ENCODE data around the gene CNN2.

The CNN2 gene

DNA sequence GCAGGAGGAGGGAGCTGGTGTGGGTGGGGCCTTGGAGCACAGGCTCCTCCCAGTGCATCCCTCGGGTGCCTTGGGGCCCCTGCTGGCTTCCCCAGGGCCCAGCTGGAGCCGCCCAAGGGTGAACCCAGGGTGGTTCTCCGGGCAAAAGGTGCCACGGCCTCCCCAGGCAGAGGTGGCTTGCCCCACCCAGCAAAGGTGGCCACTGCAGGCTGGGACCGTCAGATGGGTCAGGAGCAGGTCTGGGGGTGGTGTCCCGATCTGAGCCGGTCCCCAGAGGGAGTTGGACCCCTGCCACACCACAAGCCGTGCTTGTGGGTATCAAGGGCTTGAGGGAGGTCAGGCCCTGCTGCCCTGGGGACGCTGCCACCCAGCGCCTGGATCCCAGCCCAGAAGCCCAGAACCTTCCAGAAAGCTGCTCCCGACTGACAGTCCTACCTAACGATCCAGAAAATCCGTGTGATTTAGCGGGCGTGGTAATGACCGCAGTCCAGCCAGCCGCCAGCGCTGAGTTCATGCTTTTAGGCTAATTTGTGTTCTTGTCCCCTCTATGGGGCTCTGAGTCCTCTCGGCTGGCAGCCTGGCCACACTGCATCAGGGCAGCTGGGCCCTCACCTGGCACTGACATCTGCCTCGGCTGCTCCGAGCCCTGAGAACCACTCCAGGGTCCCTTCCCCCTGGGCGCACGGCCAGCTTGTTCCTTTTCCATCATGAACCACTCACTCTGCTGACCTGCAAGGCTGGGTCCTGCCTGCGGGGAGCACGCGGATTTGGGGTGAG is 31.2 kb upstream of the CNN2 start:
- H3K4me3 ChIP-seq (ENCODE audit: low read depth, low read length): no peak overlapping the region

DNA sequence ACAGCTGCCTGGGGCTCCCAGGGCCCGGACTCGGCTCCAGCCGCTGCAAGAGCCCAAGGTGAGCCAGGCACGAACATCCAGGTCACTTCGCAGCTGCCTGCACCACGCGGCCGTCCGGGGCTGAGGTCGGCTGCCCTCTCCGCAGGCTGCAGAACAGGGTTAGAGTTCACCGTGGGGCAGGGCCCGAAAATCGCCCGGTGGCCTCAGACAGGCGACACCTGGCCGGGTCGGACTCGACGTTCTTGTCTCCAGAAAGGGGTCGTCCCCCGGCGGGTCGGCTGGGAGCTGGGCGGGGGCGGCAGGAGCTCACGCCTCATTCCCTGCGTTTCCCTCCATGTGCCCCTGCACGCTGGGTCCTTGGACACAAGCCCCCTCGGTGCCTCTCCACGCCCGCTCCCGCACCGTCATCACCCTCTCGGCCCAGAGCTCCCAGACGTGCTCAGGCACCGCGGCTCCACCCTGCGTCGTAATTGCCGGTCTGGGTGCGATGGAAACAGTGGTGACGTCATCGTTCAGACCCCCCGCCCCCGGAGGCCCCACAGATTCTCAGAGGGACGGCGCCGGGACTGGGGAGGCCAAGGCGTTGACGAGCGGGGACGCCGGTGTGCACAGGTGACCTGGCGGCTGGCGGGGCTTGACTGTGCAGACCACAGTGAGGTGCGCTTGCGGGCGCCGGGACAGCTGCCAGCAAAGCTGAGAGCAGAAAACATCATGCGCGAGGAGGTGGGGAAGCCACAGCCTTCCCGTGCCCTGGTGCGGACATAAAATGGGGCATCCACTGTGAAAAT is 30.2 kb upstream of the CNN2 start:
- H3K4me3 ChIP-seq (ENCODE audit: low read depth, low read length): no peak overlapping the region

DNA sequence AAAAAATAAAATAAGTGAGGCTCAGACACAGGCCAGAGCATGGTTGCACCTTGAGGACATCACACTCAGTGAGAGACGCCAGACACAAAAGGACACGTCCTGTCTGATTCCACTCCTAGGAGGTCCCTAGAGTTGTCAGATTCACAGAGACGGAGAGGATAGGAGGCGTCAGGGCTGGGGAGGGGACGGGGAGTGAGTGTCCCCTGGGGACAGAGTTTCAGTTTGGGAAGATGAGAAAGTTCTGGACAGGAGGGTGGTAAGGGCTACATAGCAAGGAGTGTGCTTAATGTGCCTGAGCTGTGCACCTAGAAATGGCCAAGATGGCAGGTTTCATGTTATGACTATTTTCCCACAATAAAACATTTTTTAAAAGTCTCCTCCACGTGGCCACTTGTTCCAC is 28.3 kb upstream of the CNN2 start:
- no peak overlapping the region for H3K4me3 ChIP-seq (ENCODE audit: low read depth, low read length)

DNA sequence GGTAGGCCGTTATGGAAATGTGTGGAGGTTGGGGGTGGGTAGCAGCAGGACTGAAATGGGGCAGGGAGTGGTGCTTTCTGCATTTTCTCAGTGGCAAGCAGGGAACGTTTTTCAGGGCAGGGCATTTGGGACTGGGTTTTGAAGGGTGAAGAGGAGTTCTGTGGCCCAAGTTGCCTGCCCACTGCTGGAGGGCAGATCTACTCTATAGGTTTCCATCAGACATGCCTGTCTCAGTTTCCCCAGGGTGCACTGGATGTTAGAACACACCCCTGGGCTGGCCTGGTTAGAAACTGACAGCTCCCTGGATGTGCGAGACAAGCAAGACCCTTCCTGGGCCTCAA is 27.1 kb upstream of the CNN2 start:
- H3K4me3 ChIP-seq (ENCODE audit: low read depth, low read length): no peak overlapping the region

DNA sequence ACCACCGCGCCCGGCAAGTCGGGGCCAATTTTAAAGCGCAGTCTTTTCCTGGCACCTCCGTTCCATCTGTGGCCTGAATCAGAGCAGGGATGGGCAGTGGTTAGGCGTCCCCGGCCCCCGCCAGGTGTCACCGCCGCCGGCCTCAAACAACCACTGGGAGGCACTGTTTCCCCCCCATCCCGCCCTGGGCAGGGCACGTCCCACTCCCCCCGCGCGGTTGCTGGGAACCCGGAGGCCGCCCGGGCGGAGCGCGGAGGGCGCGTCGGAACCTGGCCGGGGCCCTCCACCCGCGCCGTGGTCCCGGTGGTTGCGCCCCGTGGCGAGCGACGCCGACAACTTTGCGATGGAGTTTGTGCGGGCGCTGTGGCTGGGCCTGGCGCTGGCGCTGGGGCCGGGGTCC is 26.3 kb upstream of the CNN2 start, which contains the start of gene GRIN3B:
Gene GRIN3B, plus strand, starts transcription at position 325 of the 400 bp plus-strand sequence. Its CDS starts 19 bp downstream, at position 344.
- peak within 1 kb of the TSS; percentile 8 for H3K4me3 ChIP-seq (ENCODE audit: low read depth, low read length)

DNA sequence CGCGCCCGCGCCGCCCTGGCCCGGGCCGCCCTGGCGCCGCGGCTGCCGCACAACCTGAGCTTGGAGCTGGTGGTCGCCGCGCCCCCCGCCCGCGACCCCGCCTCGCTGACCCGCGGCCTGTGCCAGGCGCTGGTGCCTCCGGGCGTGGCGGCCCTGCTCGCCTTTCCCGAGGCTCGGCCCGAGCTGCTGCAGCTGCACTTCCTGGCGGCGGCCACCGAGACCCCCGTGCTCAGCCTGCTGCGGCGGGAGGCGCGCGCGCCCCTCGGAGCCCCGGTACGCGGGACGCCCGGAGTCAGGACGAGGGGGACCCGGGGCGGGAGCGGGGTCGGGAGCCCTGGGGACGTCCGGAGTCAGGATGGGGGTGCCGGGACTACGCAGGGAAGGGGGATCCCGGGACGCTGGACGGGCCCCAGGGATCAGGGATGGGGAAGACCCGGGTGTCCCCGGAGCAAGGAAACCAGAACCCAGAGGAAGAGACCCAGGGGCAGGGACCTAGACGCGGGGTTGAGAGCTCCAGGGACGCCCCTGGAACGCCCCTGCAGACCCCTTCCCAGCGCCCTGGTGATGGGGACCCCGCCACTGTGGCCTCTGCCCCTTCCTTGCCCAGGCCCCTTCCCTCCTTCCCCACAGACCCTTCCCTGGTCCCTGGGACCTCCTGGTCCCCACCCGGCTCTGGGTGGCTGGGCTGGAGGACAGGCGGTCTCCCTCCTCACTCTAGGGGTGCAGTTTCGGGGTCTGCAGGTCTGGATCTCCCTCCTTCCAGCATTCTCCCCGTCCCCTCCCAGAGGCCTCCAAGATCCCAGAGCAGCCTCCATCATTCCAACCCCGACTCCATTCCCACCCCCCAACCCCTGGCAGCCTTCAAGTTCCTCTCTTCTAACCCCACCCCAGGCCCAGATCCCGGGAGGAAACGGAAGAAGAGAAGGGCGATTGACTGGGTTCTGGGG is 25.5 kb upstream of the CNN2 start:
- H3K4me3 ChIP-seq (ENCODE audit: low read depth, low read length): no peak overlapping the region

DNA sequence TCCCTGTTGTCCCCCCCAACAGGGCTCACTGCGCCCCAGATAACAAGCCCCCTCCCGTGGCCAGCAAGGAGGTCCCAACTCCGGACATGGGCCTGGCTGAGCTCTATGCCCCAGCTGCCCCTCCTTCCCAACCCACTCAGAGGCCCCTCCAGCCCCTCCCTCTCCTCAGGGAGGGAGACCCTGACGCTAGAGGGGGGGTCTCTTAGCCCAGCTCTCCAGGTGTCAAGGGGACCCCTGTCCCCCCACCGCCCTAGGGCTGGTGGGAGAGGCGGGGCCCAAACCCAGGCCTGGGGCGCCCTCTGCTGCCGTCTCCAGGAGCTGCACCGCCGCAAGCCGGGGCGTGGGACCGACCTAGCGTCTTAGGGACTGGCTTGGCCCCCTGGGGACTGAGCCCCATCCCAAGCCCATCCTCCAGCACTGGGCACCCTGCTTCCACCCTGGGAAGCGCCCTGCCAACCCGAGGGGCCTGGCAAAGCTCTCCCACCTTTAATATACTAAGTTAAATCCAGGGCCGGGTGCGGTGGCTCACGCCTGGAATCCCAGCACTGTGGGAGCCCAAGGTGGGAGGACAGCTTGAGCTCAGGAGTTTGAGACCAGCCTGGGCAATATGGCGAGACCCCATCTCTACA is 24.8 kb upstream of the CNN2 start:
- H3K4me3 ChIP-seq (ENCODE audit: low read depth, low read length): no peak overlapping the region

DNA sequence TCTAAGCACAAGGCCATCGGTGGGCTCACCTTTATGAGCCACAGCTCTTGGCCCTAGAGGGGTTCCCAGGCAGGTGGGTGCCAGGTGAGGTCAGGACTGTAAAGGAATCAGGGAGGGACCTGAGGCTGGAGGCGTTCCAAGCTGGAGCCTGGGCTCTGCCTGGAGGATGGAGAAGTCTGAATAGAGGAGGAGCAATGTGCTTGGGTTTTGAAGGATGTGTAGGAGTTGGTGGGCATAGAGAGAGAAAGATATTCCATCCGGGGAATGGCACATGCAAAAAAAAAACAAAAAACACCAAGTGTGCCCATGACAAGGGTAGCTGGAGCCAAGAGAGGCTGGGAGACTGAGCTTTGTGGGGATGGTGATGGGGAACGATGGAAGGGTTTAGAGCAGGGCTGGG is 23.8 kb upstream of the CNN2 start:
- H3K4me3 ChIP-seq (ENCODE audit: low read depth, low read length): no peak overlapping the region

DNA sequence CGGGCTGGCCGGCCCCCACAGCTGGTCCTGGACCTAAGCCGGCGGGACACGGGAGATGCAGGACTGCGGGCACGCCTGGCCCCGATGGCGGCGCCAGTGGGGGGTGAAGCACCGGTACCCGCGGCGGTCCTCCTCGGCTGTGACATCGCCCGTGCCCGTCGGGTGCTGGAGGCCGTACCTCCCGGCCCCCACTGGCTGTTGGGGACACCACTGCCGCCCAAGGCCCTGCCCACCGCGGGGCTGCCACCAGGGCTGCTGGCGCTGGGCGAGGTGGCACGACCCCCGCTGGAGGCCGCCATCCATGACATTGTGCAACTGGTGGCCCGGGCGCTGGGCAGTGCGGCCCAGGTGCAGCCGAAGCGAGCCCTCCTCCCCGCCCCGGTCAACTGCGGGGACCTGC is 23.1 kb upstream of the CNN2 start:
- no peak overlapping the region for H3K4me3 ChIP-seq (ENCODE audit: low read depth, low read length)

DNA sequence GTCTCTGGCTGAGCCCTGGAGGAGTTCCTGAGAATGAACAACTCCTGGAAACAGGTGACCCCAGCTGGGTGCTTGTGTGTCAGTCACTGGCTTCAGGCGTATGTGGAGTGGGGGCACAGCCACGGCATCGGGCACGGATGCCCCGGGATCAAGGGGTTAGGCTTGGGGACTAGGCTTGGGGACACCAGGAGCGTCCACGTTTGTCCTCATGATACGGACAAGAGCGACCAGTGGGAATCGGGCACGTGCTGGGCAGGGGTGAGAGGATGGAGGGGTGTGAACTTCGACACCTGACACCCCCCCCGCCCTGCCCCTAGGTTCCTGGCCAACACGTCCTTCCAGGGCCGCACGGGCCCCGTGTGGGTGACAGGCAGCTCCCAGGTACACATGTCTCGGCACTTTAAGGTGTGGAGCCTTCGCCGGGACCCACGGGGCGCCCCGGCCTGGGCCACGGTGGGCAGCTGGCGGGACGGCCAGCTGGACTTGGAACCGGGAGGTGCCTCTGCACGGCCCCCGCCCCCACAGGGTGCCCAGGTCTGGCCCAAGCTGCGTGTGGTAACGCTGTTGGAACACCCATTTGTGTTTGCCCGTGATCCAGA is 22.1 kb upstream of the CNN2 start:
- H3K4me3 ChIP-seq (ENCODE audit: low read depth, low read length): no peak overlapping the region

DNA sequence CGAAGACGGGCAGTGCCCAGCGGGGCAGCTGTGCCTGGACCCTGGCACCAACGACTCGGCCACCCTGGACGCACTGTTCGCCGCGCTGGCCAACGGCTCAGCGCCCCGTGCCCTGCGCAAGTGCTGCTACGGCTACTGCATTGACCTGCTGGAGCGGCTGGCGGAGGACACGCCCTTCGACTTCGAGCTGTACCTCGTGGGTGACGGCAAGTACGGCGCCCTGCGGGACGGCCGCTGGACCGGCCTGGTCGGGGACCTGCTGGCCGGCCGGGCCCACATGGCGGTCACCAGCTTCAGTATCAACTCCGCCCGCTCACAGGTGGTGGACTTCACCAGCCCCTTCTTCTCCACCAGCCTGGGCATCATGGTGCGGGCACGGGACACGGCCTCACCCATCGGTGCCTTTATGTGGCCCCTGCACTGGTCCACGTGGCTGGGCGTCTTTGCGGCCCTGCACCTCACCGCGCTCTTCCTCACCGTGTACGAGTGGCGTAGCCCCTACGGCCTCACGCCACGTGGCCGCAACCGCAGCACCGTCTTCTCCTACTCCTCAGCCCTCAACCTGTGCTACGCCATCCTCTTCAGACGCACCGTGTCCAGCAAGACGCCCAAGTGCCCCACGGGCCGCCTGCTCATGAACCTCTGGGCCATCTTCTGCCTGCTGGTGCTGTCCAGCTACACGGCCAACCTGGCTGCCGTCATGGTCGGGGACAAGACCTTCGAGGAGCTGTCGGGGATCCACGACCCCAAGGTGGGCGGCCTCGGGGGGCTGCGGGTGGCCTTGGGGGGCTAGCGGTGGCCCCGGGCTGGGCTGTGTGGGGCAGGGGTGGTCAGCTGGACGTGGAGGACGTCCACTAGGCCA is 21.4 kb upstream of the CNN2 start:
- no peak overlapping the region for H3K4me3 ChIP-seq (ENCODE audit: low read depth, low read length)

DNA sequence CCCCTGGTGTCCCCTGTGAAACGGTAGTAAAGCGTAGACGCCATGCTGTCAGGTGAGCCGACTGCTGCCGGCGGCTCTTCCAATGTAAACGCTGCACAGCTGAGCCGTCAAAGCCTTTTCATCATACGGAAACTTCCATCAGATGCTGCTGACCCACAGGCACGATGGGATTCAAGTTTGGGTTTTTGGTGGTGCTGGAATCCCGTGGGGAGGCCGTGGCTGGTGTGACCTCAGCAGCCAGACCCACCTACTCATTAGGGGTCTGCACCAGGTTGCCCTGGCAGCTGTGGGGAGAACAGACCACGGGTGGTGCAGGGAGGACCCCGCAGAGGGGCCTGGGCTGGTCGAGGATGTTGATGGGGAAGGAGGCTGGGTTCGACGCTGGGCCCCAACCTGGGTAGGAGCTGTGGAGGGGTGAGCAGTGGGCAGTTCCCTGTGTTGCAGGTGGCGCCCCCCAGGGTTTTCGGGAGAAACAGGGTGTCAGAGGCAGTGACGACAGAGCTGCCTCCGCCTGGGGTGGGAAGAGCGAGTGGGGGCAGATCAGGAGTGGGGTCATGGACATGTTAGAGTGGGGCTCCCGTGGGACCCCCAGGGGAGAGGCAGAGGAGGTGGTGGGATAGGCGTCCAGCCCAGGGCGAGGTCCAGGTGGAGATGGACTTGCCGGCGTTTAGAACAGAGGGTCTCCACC is 19.6 kb upstream of the CNN2 start:
- no peak overlapping the region for H3K4me3 ChIP-seq (ENCODE audit: low read depth, low read length)

DNA sequence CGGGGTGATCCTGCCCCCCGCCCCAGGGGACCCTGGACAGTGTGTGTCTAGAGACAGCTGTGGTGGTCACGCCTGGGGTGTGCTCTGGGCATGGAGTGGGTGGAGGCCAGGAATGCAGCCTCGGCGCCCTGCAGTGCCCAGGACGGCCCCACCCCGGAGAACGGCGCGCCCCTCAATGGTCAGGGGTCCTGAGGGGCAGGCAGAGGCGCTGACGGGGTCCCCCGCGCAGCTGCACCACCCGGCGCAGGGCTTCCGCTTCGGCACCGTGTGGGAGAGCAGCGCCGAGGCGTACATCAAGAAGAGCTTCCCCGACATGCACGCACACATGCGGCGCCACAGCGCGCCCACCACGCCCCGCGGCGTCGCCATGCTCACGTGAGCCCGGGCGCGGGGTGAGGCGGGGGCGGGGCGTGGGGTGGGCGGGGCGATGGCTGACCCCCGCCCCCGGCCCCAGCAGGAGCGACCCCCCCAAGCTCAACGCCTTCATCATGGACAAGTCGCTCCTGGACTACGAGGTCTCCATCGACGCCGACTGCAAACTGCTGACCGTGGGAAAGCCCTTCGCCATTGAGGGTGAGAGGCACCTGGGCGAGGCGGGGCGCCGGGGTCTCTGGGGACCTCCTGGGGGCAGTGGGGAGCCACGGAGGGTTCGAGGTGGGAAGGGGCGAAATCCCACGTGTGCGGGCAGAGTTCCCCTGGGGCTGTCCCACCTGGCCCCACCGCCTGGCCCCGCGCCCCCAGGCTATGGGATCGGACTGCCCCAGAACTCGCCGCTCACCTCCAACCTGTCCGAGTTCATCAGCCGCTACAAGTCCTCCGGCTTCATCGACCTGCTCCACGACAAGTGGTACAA is 18.8 kb upstream of the CNN2 start:
- H3K4me3 ChIP-seq (ENCODE audit: low read depth, low read length): no peak overlapping the region

DNA sequence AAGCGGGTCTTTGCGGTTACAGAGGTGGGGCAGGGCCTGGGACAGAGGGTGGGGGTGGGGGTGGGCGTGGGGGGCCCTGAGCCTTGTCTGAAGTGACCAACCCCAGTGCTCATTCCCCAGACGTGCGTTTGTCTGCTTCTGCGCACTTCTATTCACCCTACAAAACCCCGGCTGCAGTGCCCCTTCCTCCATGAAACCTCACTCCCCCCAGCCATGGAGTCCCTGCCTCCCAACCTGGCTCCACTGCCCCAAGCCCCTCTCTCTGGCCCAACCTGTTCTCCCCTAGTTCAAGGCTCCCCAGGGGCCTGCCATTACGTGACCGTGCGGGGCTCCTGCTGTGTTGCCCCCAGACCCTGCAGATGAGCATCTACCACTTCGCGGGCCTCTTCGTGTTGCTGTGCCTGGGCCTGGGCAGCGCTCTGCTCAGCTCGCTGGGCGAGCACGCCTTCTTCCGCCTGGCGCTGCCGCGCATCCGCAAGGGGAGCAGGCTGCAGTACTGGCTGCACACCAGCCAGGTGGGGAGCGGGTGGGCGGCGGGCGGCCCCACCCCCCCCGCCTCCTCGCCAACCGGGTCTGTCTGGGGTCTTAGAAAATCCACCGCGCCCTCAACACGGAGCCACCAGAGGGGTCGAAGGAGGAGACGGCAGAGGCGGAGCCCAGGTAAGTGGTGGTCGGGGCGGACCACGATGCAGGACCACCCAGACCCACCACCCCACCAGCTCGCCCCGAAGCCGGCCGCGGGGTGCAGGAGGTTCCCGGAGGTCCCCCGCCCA is 18.0 kb upstream of the CNN2 start:
- H3K4me3 ChIP-seq (ENCODE audit: low read depth, low read length): no peak overlapping the region

DNA sequence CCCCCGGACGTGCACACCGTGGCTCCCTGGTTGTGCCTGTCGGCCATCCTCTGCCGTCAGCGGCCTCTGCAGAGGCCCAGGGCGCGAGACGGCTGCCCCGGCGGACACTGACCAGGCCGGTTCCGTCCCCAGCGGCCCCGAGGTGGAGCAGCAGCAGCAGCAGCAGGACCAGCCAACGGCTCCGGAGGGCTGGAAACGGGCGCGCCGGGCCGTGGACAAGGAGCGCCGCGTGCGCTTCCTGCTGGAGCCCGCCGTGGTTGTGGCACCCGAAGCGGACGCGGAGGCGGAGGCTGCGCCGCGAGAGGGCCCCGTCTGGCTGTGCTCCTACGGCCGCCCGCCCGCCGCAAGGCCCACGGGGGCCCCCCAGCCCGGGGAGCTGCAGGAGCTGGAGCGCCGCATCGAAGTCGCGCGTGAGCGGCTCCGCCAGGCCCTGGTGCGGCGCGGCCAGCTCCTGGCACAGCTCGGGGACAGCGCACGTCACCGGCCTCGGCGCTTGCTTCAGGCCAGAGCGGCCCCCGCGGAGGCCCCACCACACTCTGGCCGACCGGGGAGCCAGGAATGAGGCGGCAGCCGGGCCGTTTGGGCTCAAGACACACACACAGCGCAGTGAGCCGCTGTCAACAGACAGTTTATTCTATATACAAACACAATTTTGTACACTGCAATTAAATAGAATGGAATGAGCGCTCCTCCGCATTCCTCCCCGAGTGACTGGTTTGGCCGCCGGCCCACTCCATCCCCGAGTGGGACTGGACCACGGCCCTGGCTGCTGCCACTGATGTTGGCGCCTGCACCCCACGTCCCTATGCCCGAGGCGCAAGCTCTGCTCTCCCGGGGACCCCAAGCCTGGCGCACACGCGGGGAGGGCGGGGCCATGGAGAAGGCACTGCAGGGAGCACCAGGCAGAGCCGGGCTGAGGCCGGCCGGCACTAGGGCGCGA is 17.1 kb upstream of the CNN2 start:
- no peak overlapping the region for H3K4me3 ChIP-seq (ENCODE audit: low read depth, low read length)

DNA sequence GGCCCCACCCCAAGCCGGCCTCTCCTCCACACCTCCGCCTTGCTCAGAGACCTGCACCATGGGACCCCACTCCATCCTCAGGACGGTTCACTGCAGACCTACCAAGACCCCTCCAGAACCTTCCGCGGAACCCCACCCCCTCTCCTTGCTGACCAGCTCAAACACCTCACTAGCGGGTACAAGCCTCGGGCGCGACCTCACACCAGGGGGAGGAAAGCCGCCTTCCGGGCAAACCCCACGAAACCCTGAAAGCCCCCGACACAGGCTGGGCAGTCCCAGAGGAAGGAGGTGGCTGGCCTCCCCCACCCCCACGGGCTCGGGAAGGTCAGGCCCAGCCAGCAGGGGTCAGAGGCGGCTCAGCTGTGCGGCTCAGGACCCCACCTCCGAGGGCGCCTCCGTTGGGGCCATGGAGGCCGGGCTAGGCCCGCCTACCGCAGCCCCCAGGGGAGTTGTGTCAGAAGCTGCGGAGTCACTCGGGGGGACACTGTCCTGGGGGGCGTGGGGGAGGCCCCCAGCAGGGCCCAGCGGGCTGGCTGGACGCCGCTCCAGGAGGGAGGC is 16.3 kb upstream of the CNN2 start:
- H3K4me3 ChIP-seq (ENCODE audit: low read depth, low read length): no peak overlapping the region

Data from iPS-11a (cell line).